ENCODE measurements around the gene CDC20. TPM values are rescaled to one million over a fixed set of nuclear protein-coding genes. Genes with fewer than 3 reads are reported as not detected.

The CDC20 gene
- total and polyA plus RNA-seq, 2 donors (not counting 1 experiment from before 2014, with no cell fraction given): 16.7 to 24.1 TPM

DNA sequence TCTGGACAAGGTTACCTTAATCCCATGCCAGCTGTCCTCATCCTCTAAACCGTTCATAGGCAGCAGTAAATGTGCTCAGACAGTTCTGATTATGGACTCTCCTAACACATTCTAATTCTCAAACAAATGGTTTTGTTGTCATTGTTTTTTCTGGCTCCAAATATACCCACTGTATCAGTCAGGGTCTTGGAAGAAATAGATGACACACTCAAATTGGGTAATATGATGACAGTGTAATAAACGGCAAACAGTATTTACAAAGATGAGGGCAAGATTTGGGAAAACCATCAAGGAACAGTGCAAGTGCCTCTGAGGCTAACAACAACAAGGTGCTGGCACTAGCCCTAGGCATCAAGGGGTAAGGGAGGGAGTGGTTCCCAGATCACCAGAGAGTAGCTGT, 4.3 kb upstream of the CDC20 start:
- TF ChIP-seq, protein P1, sequence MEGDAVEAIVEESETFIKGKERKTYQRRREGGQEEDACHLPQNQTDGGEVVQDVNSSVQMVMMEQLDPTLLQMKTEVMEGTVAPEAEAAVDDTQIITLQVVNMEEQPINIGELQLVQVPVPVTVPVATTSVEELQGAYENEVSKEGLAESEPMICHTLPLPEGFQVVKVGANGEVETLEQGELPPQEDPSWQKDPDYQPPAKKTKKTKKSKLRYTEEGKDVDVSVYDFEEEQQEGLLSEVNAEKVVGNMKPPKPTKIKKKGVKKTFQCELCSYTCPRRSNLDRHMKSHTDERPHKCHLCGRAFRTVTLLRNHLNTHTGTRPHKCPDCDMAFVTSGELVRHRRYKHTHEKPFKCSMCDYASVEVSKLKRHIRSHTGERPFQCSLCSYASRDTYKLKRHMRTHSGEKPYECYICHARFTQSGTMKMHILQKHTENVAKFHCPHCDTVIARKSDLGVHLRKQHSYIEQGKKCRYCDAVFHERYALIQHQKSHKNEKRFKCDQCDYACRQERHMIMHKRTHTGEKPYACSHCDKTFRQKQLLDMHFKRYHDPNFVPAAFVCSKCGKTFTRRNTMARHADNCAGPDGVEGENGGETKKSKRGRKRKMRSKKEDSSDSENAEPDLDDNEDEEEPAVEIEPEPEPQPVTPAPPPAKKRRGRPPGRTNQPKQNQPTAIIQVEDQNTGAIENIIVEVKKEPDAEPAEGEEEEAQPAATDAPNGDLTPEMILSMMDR (conservative IDR thresholded peaks at IDR 0.05 in 1 of 2, IDR thresholded peaks at IDR 0.05 in 1 of 2; ENCODE audit: low read depth in 1 of 2, low read length in 2 of 2): no peak
- TF ChIP-seq EZH2 (IDR thresholded peaks at IDR 0.05; ENCODE audit: low read length, missing control alignments): no peak
- no peak overlapping the region for H3K27ac ChIP-seq (ENCODE audit: insufficient read depth, low read length)
- DNase-seq (ENCODE audit: low read depth in 2 of 2): no peak

DNA sequence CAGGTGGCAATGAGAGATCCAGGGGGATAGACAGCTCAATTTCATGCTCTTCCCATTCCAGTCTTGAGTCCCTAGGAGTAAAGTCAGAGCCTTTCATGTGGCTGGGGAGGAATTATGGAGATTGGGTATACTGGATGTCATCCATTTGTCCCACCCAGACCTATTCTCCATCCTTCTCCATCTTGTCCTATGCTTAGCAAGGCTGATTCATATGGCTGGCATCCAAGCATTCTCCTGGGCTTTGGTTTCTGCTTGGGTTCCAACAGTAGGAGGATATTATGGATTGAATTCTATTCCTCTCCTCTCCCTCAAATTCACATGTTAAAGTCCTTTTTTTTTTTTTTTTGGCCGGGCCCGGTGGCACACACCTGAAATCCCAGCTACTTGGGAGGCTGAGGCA, 3.8 kb upstream of the CDC20 start:
- DNase-seq (ENCODE audit: low read depth in 2 of 2): peak in 1 of 2 donors; percentile 44
- TF ChIP-seq, protein P1 (conservative IDR thresholded peaks at IDR 0.05 in 1 of 2, IDR thresholded peaks at IDR 0.05 in 1 of 2; ENCODE audit: low read depth in 1 of 2, low read length in 2 of 2): no peak
- no peak for TF ChIP-seq EZH2 (IDR thresholded peaks at IDR 0.05; ENCODE audit: low read length, missing control alignments)
- Histone ChIP-seq H3K4me2 (ENCODE audit: extremely low read depth, insufficient read depth, low read length) (no peak overlapping the region), H3K9me3 (ENCODE audit: control insufficient read depth, insufficient read depth, low read depth, low read length) (no peaks in the 10 kb centered on the region), H3K36me3 (ENCODE audit: control insufficient read depth, insufficient read depth, low read length) (no peaks in the 10 kb centered on the region), H3K27me3 (ENCODE audit: control insufficient read depth, insufficient read depth, low read length) (no peaks in the 10 kb centered on the region), H2AFZ (ENCODE audit: low read length) (no peak overlapping the region), H3K4me1 (ENCODE audit: control insufficient read depth, extremely low read depth, insufficient read depth, low read length) (peaks cover 9% of the 10 kb centered on the region), H3K27ac (ENCODE audit: insufficient read depth, low read length) (no peak overlapping the region), H3K9ac (ENCODE audit: insufficient read depth, low read length) (no peak overlapping the region), H3K79me2 (ENCODE audit: control insufficient read depth, insufficient read depth, low read length) (peaks cover 11% of the 10 kb centered on the region), H3K4me3 (replicated peaks in 1 of 4; ENCODE audit: control extremely low read depth in 1 of 4, insufficient read depth in 1 of 4, low read depth in 3 of 4, low read length in 4 of 4) (no peak overlapping the region), H4K20me1 (ENCODE audit: control insufficient read depth, extremely low read depth, insufficient read depth, low read length) (no peaks in the 10 kb centered on the region)

More for the DNA sequence above, 4.3 kb upstream of the CDC20 start:
- no peaks in the 10 kb centered on the region for H3K36me3 ChIP-seq (ENCODE audit: control insufficient read depth, insufficient read depth, low read length)
- H3K4me3 ChIP-seq (replicated peaks in 1 of 4; ENCODE audit: control extremely low read depth in 1 of 4, insufficient read depth in 1 of 4, low read depth in 3 of 4, low read length in 4 of 4): no peak overlapping the region
- no peaks in the 10 kb centered on the region for H3K9me3 ChIP-seq (ENCODE audit: control insufficient read depth, insufficient read depth, low read depth, low read length)
- no peak overlapping the region for H3K4me2 ChIP-seq (ENCODE audit: extremely low read depth, insufficient read depth, low read length)
- H3K27me3 ChIP-seq (ENCODE audit: control insufficient read depth, insufficient read depth, low read length): no peaks in the 10 kb centered on the region
- no peaks in the 10 kb centered on the region for H4K20me1 ChIP-seq (ENCODE audit: control insufficient read depth, extremely low read depth, insufficient read depth, low read length)
- H3K9ac ChIP-seq (ENCODE audit: insufficient read depth, low read length): no peak overlapping the region
- no peak overlapping the region for H2AFZ ChIP-seq (ENCODE audit: low read length)
- H3K79me2 ChIP-seq (ENCODE audit: control insufficient read depth, insufficient read depth, low read length): peaks cover 7% of the 10 kb centered on the region
- H3K4me1 ChIP-seq (ENCODE audit: control insufficient read depth, extremely low read depth, insufficient read depth, low read length): peaks cover 7% of the 10 kb centered on the region

GRCh38 chr1:43357251-43357650, 1.5 kb upstream of the CDC20 start:
- Histone ChIP-seq H3K79me2 (ENCODE audit: control insufficient read depth, insufficient read depth, low read length) (peaks cover 34% of the 10 kb centered on the region), H3K9me3 (ENCODE audit: control insufficient read depth, insufficient read depth, low read depth, low read length) (no peaks in the 10 kb centered on the region), H3K27ac (ENCODE audit: insufficient read depth, low read length) (no peak overlapping the region), H3K36me3 (ENCODE audit: control insufficient read depth, insufficient read depth, low read length) (peaks cover 15% of the 10 kb centered on the region), H3K4me2 (ENCODE audit: extremely low read depth, insufficient read depth, low read length) (no peak overlapping the region), H2AFZ (ENCODE audit: low read length) (no peak overlapping the region), H3K4me1 (ENCODE audit: control insufficient read depth, extremely low read depth, insufficient read depth, low read length) (peaks cover 15% of the 10 kb centered on the region), H3K4me3 (replicated peaks in 1 of 4; ENCODE audit: control extremely low read depth in 1 of 4, insufficient read depth in 1 of 4, low read depth in 3 of 4, low read length in 4 of 4) (no peak overlapping the region), H3K9ac (ENCODE audit: insufficient read depth, low read length) (no peak overlapping the region), H3K27me3 (ENCODE audit: control insufficient read depth, insufficient read depth, low read length) (no peaks in the 10 kb centered on the region), H4K20me1 (ENCODE audit: control insufficient read depth, extremely low read depth, insufficient read depth, low read length) (no peaks in the 10 kb centered on the region)
- no peak for DNase-seq (ENCODE audit: low read depth in 2 of 2)
- TF ChIP-seq, protein P1 (conservative IDR thresholded peaks at IDR 0.05 in 1 of 2, IDR thresholded peaks at IDR 0.05 in 1 of 2; ENCODE audit: low read depth in 1 of 2, low read length in 2 of 2): no peak
- TF ChIP-seq EZH2 (IDR thresholded peaks at IDR 0.05; ENCODE audit: low read length, missing control alignments): no peak

Measured in fibroblast of lung (primary cell).